GM12864 (cell line): ENCODE results near the gene CACNA2D3.

Experiments used
- DNase-seq: peaks from one replicate; pipeline ENCODE4 v3.0.0-alpha.2; 2011; ENCODE audit warnings: low read depth
- H3K4me3 ChIP-seq: 2 replicates; pipeline ENCODE4 v1.5.1; 2011; ENCODE audit warnings: mild to moderate bottlenecking, low read depth, low read length, control low read depth
- CTCF ChIP-seq: IDR thresholded peaks from 2 replicates; pipeline ENCODE4 v1.5.1; 2011; ENCODE audit warnings: low read depth, mild to moderate bottlenecking, moderate library complexity, low read length, control low read depth, inconsistent platforms; ENCODE audit errors: missing control alignments

CACNA2D3 gene

GRCh38 chr3:54178376-54178775 lies 56.0 kb downstream of the CACNA2D3 start:
- TF ChIP-seq CTCF: no peak
- H3K4me3 ChIP-seq: no peak overlapping the region
- DNase-seq: no peak

- H3K4me3 ChIP-seq: no peak overlapping the region
- no peak for TF ChIP-seq CTCF
- no peak for DNase-seq
Measured at GRCh38 chr3:54180921-54181320, 58.6 kb downstream of the CACNA2D3 start.

GRCh38 chr3:54182242-54182641 lies 59.9 kb downstream of the CACNA2D3 start:
- DNase-seq: no peak
- no peak for TF ChIP-seq CTCF
- no peak overlapping the region for H3K4me3 ChIP-seq

- no peak for TF ChIP-seq CTCF
- DNase-seq: no peak
- no peak overlapping the region for H3K4me3 ChIP-seq
Measured at GRCh38 chr3:54185740-54186139, 63.4 kb downstream of the CACNA2D3 start.

- H3K4me3 ChIP-seq: no peak overlapping the region
- TF ChIP-seq CTCF: no peak
- DNase-seq: peak; percentile 18
Measured at GRCh38 chr3:54188176-54188791, 65.9 kb downstream of the CACNA2D3 start.

- no peak for DNase-seq
- TF ChIP-seq CTCF: no peak
Measured at GRCh38 chr3:54191220-54191619, 68.9 kb downstream of the CACNA2D3 start.

GRCh38 chr3:54192026-54192425 lies 69.7 kb downstream of the CACNA2D3 start:
- H3K4me3 ChIP-seq: no peak overlapping the region
- no peak for DNase-seq
- no peak for TF ChIP-seq CTCF

More at GRCh38 chr3:54191220-54191619, 68.9 kb downstream of the CACNA2D3 start:
- no peak overlapping the region for H3K4me3 ChIP-seq
